GM21528 (cell line): ENCODE measurements around the gene KIF26A.

Experiments
- ATAC-seq: cut with Tn5 transposase; IDR thresholded peaks from one replicate; pipeline ENCODE4 v1.9.1; 2021; ENCODE audit warnings: mild to moderate bottlenecking, moderate library complexity; ENCODE audit not compliant: unreplicated experiment, low FRiP score

KIF26A gene

GRCh38 chr14:104129556-104129955 is 8.8 kb upstream of the KIF26A start:
- no peak for ATAC-seq

- no peak for ATAC-seq
Measured at GRCh38 chr14:104130974-104131651, 7.3 kb upstream of the KIF26A start.

- ATAC-seq: no peak
Measured at GRCh38 chr14:104131968-104132732, 6.2 kb upstream of the KIF26A start.

- no peak for ATAC-seq
Measured at GRCh38 chr14:104132981-104133380, 5.4 kb upstream of the KIF26A start.

- ATAC-seq: no peak
Measured at GRCh38 chr14:104133496-104133895, 4.9 kb upstream of the KIF26A start.

GRCh38 chr14:104134061-104134965 is 4.1 kb upstream of the KIF26A start:
- ATAC-seq: no peak

GRCh38 chr14:104135121-104135903 is 3.1 kb upstream of the KIF26A start:
- no peak for ATAC-seq

GRCh38 chr14:104135904-104136471 is 2.4 kb upstream of the KIF26A start:
- ATAC-seq: no peak

- no peak for ATAC-seq
Measured at GRCh38 chr14:104136472-104137296, 1.7 kb upstream of the KIF26A start.

- ATAC-seq: peak; percentile 64
Measured at GRCh38 chr14:104137297-104138097, 890 bp upstream of the KIF26A start.

- ATAC-seq: no peak
Measured at GRCh38 chr14:104138718-104139459, 502 bp downstream of the KIF26A start.

GRCh38 chr14:104139460-104140212 is 1.2 kb downstream of the KIF26A start:
- no peak for ATAC-seq

GRCh38 chr14:104140213-104140462 is 1.8 kb downstream of the KIF26A start:
- ATAC-seq: no peak

- no peak for ATAC-seq
Measured at GRCh38 chr14:104140463-104141331, 2.3 kb downstream of the KIF26A start.

- no peak for ATAC-seq
Measured at GRCh38 chr14:104141621-104142091, 3.3 kb downstream of the KIF26A start.
